H9 (cell line): Measurements from ENCODE around the gene CDK16. TPM values are rescaled to one million over a fixed set of nuclear protein-coding genes. Genes with fewer than 3 reads are reported as not detected.

ENCODE experiments used
- DNase-seq: peaks from one replicate; pipeline ENCODE4 v3.0.0-alpha.2; 2017
- H2AFZ ChIP-seq: one replicate; pipeline ENCODE4 v1.6.1; 2013; ENCODE audit warnings: mild to moderate bottlenecking, low read length, control low read depth, moderate library complexity
- H2AK5ac ChIP-seq: 2 replicates; pipeline ENCODE4 v1.6.1; 2013; ENCODE audit warnings: low read length, control low read depth, mixed read lengths; ENCODE audit not compliant: insufficient read length
- H2BK120ac ChIP-seq: one replicate; pipeline ENCODE4 v1.6.1; 2013; ENCODE audit warnings: low read depth, mild to moderate bottlenecking, low read length, control low read depth, inconsistent platforms; ENCODE audit not compliant: poor library complexity, severe bottlenecking
- H2BK12ac ChIP-seq: 2 replicates; pipeline ENCODE4 v1.6.1; 2013; ENCODE audit warnings: low read length, control low read depth, mixed read lengths, low read depth; ENCODE audit not compliant: insufficient read length
- H2BK15ac ChIP-seq: 2 replicates; pipeline ENCODE4 v1.6.1; 2013; ENCODE audit warnings: low read depth, low read length, control low read depth
- H2BK20ac ChIP-seq: one replicate; pipeline ENCODE4 v1.6.1; 2013; ENCODE audit warnings: low read depth, mild to moderate bottlenecking, low read length, control low read depth, inconsistent platforms; ENCODE audit not compliant: poor library complexity, severe bottlenecking
- H2BK5ac ChIP-seq: 2 replicates; pipeline ENCODE4 v1.6.1; 2013; ENCODE audit warnings: low read length, control low read depth, mixed read lengths; ENCODE audit not compliant: insufficient read length
- H3K14ac ChIP-seq: 2 replicates; pipeline ENCODE4 v1.6.1; 2013; ENCODE audit warnings: low read length, control low read depth; ENCODE audit not compliant: insufficient read depth
- H3K18ac ChIP-seq: 2 replicates; pipeline ENCODE4 v1.6.1; 2013; ENCODE audit warnings: low read depth, mild to moderate bottlenecking, mixed read lengths, low read length, control low read depth; ENCODE audit not compliant: insufficient read length
- H3K23ac ChIP-seq: 2 replicates; pipeline ENCODE4 v1.6.1; 2013; ENCODE audit warnings: low read length, control low read depth, mixed read lengths, low read depth; ENCODE audit not compliant: insufficient read length
- H3K23me2 ChIP-seq: 2 replicates; pipeline ENCODE4 v1.6.1; 2013; ENCODE audit warnings: low read depth, mild to moderate bottlenecking, mixed read lengths, low read length, control low read depth; ENCODE audit not compliant: insufficient read length, poor library complexity, severe bottlenecking
- H3K27ac ChIP-seq: 2 replicates; pipeline ENCODE4 v1.5.1; 2013; ENCODE audit warnings: low read length, control low read depth, mixed read lengths, low read depth; ENCODE audit not compliant: insufficient read length
- H3K27me3 ChIP-seq: 2 replicates; pipeline ENCODE4 v1.6.1; 2013; ENCODE audit warnings: low read length, control low read depth, inconsistent platforms; ENCODE audit not compliant: insufficient read depth
- H3K4ac ChIP-seq: 2 replicates; pipeline ENCODE4 v1.6.1; 2013; ENCODE audit warnings: low read depth, mild to moderate bottlenecking, control low read depth, inconsistent platforms, low read length, moderate library complexity
- H3K4me1 ChIP-seq: 2 replicates; pipeline ENCODE4 v1.6.1; 2013; ENCODE audit warnings: low read length, control low read depth, inconsistent platforms; ENCODE audit not compliant: insufficient read depth
- H3K4me2 ChIP-seq: 2 replicates; pipeline ENCODE4 v1.6.1; 2013; ENCODE audit warnings: low read length, control low read depth, mixed read lengths; ENCODE audit not compliant: insufficient read length, insufficient read depth
- H3K56ac ChIP-seq: 2 replicates; pipeline ENCODE4 v1.6.1; 2013; ENCODE audit warnings: low read depth, mild to moderate bottlenecking, mixed read lengths, low read length, control low read depth; ENCODE audit not compliant: insufficient read length
- H3K79me1 ChIP-seq: 2 replicates; pipeline ENCODE4 v1.6.1; 2013; ENCODE audit warnings: low read depth, mild to moderate bottlenecking, moderate library complexity, low read length, control low read depth, inconsistent platforms; ENCODE audit not compliant: insufficient read depth, poor library complexity, severe bottlenecking
- H3K79me2 ChIP-seq: 2 replicates; pipeline ENCODE4 v1.6.1; 2013; ENCODE audit warnings: low read length, control low read depth, inconsistent platforms; ENCODE audit not compliant: insufficient read depth
- H3K9ac ChIP-seq: 2 replicates; pipeline ENCODE4 v1.6.1; 2013; ENCODE audit warnings: low read length, control low read depth, mixed read lengths; ENCODE audit not compliant: insufficient read length; ENCODE audit errors: extremely low read depth
- H3K9me3 ChIP-seq: one replicate; pipeline ENCODE4 v1.6.1; 2013; ENCODE audit warnings: low read depth, low read length, inconsistent platforms; ENCODE audit not compliant: control insufficient read depth
- H3T11ph ChIP-seq: one replicate; pipeline ENCODE4 v1.6.1; 2013; ENCODE audit warnings: mild to moderate bottlenecking, low read length, control low read depth, inconsistent platforms
- H4K20me1 ChIP-seq: one replicate; pipeline ENCODE4 v1.6.1; 2013; ENCODE audit not compliant: control insufficient read depth, insufficient read length, insufficient read depth
- H4K5ac ChIP-seq: 2 replicates; pipeline ENCODE4 v1.6.1; 2013; ENCODE audit warnings: low read depth, mild to moderate bottlenecking, mixed read lengths, low read length, control low read depth; ENCODE audit not compliant: insufficient read length
- H4K8ac ChIP-seq: replicated peaks from 2 replicates; pipeline ENCODE4 v1.6.1; 2013; ENCODE audit warnings: low read length, control low read depth, mixed read lengths, low read depth; ENCODE audit not compliant: insufficient read length
- H4K91ac ChIP-seq: 2 replicates; pipeline ENCODE4 v1.6.1; 2013; ENCODE audit warnings: low read depth, mild to moderate bottlenecking, moderate library complexity, mixed read lengths, low read length, control low read depth; ENCODE audit not compliant: insufficient read length
- H3K27ac Mint-ChIP-seq, 3 experiments: 2 replicates in 2 of 3; 3 replicates in 1 of 3; pipeline ENCODE4 v1.8.0; 2020 to 2021; ENCODE audit warnings: mixed read lengths in 3 of 3, mild to moderate bottlenecking in 1 of 3, moderate library complexity in 1 of 3
- H3K27me3 Mint-ChIP-seq: 2 replicates; pipeline ENCODE4 v1.8.0; 2021; ENCODE audit warnings: low read depth, mild to moderate bottlenecking, moderate library complexity, mixed read lengths
- H3K36me3 Mint-ChIP-seq, 3 experiments: 2 replicates in 2 of 3; 3 replicates in 1 of 3; pipeline ENCODE4 v1.8.0; 2020 to 2021; ENCODE audit warnings: low read depth in 3 of 3, mixed read lengths in 3 of 3; ENCODE audit not compliant: insufficient read depth in 1 of 3
- H3K4me1 Mint-ChIP-seq, 2 experiments: 2 replicates each; pipeline ENCODE4 v1.8.0; 2020; ENCODE audit warnings: mixed read lengths in 2 of 2
- H3K4me3 Mint-ChIP-seq, 2 experiments: 2 replicates in 1 of 2; 3 replicates in 1 of 2; pipeline ENCODE4 v1.8.0; 2020 to 2021; ENCODE audit warnings: mild to moderate bottlenecking in 2 of 2, mixed read lengths in 2 of 2, moderate library complexity in 1 of 2
- H3K9me3 Mint-ChIP-seq, 2 experiments: 2 replicates in 1 of 2; 3 replicates in 1 of 2; pipeline ENCODE4 v1.8.0; 2020; ENCODE audit warnings: mild to moderate bottlenecking in 2 of 2, mixed read lengths in 2 of 2, moderate library complexity in 1 of 2
- CTCF ChIP-seq: fragments of 200-600 bp; sonication (generic); conservative IDR thresholded peaks from 3 replicates; pipeline ENCODE4 v1.8.0; 2021; ENCODE audit warnings: antibody characterized with exemption, mild to moderate bottlenecking
- WGBS: extraction: QIAGEN DNeasy Blood & Tissue Kit; methylation state at CpG from one replicate; pipeline ENCODE4 v1.1.7; 2013; ENCODE audit warnings: missing lambda C conversion rate, low lambda C conversion rate, mixed read lengths; ENCODE audit not compliant: insufficient read length; ENCODE audit errors: extremely low coverage; 5-methylcytosine and 5-hydroxymethylcytosine counted together
- total RNA-seq: library from RNA; stranded (reverse); gene quantifications from 2 replicates; pipeline ENCODE4 v1.2.1, GENCODE V29; 2021

CDK16 gene
- total RNA-seq, 1 experiment from 2014 or later = 226 TPM

GRCh38 chrX:47232197-47232802 is 13.8 kb downstream of the CDK16 start:
- peaks cover 2% of the 10 kb centered on the region for H4K20me1 ChIP-seq
- H3K4me1 ChIP-seq = 0 out of 2 replicates have a peak, but pooled peaks cover 2% of the 10 kb centered on the region

More at GRCh38 chrX:47232197-47232802, 13.8 kb downstream of the CDK16 start:
- no peaks in the 10 kb centered on the region; a peak in 1 of 5 replicates for H3K9me3 Mint-ChIP-seq
- peaks cover 3% of the 10 kb centered on the region; the same call in 1 of the 2 replicates for H3K27me3 Mint-ChIP-seq
- no peaks in the 10 kb centered on the region for H3K27me3 ChIP-seq
- H3K27ac ChIP-seq = peak overlapping the region; percentile 93
- peak overlapping the region; percentile 52 for H3K4me2 ChIP-seq
- peaks cover 5% of the 10 kb centered on the region for H3K23me2 ChIP-seq
- no peak for TF ChIP-seq CTCF
- peak overlapping the region; percentile 95 for H3K18ac ChIP-seq
- H3K14ac ChIP-seq = peak overlapping the region; percentile 93; the same call in 1 of the 2 replicates
- H3K27ac Mint-ChIP-seq = peak overlapping the region; percentile 100
- peak overlapping the region; percentile 57 for H4K8ac ChIP-seq
- DNase-seq = no peak
- no peak overlapping the region for H2BK20ac ChIP-seq
- H3T11ph ChIP-seq = no peak overlapping the region
- H3K79me2 ChIP-seq = peaks cover 15% of the 10 kb centered on the region; the same call in 1 of the 2 replicates
- H3K9ac ChIP-seq = peak overlapping the region; percentile 91
- no peak overlapping the region for H2BK120ac ChIP-seq
- H4K91ac ChIP-seq = peak overlapping the region; percentile 42
- H4K5ac ChIP-seq = peak overlapping the region; percentile 66
- no peak overlapping the region for H3K56ac ChIP-seq
- H3K4me1 Mint-ChIP-seq = peaks cover 5 to 24% of the 10 kb centered on the region in 2 experiments
- H2BK12ac ChIP-seq = peak overlapping the region; percentile 67
- H3K36me3 Mint-ChIP-seq = peaks cover 14 to 31% (median 22%) of the 10 kb centered on the region in 3 experiments
- no peak overlapping the region for H2BK15ac ChIP-seq
- no peak overlapping the region for H3K23ac ChIP-seq
- no peak overlapping the region for H2BK5ac ChIP-seq
- H2AK5ac ChIP-seq = peak overlapping the region; percentile 54
- 0 out of 2 replicates have a peak overlapping the region, but pooled peaks have one; percentile 51 for H3K4ac ChIP-seq
- WGBS = no CpG with 5 or more reads among the region's 8 CpGs
- no peaks in the 10 kb centered on the region for H3K9me3 ChIP-seq
- H2AFZ ChIP-seq = no peak overlapping the region
- peaks cover 2% of the 10 kb centered on the region for H3K79me1 ChIP-seq
- H3K4me3 Mint-ChIP-seq = peak overlapping the region; percentile 98 to 100
